ENCODE data around the gene SPEM1. TPM values are rescaled to one million over a fixed set of nuclear protein-coding genes. Genes with fewer than 3 reads are reported as not detected.

The SPEM1 gene
- total RNA-seq, 4 donors from 2014 or later = not detected

GRCh38 chr17:7410634-7411426 is 9.3 kb upstream of the SPEM1 start:
- Histone ChIP-seq H3K9me3 (no peaks in the 10 kb centered on the region), H3K4me3 (replicated peaks in 1 of 3) (no peak overlapping the region), H3K27ac (no peak overlapping the region), H3K4me1 (no peaks in the 10 kb centered on the region), H3K27me3 (no peaks in the 10 kb centered on the region), H3K36me3 (no peaks in the 10 kb centered on the region)
- intact Hi-C loops (cut with DNase I) = no loop called here
- DNase-seq = no peak
- TF ChIP-seq CTCF (IDR thresholded peaks at IDR 0.05) (no peak), POLR2A (IDR thresholded peaks at IDR 0.05) (no peak)
- 85 to 91% methylated on average over 24 to 25 of the region's 25 CpGs for WGBS, 2 donors

GRCh38 chr17:7411427-7411750 is 8.7 kb upstream of the SPEM1 start:
- TF ChIP-seq CTCF (IDR thresholded peaks at IDR 0.05) = no peak
- TF ChIP-seq POLR2A (IDR thresholded peaks at IDR 0.05) = no peak

GRCh38 chr17:7413346-7413985 is 6.7 kb upstream of the SPEM1 start:
- no peak for DNase-seq
- TF ChIP-seq CTCF (IDR thresholded peaks at IDR 0.05) (no peak), POLR2A (IDR thresholded peaks at IDR 0.05) (no peak)
- no peaks in the 10 kb centered on the region for H3K27me3 ChIP-seq
- no peak overlapping the region for H3K27ac ChIP-seq
- WGBS, 2 donors = 77 to 79% methylated on average over 5 to 6 of the region's 6 CpGs
- H3K4me3 ChIP-seq (replicated peaks in 1 of 3) = no peak overlapping the region
- intact Hi-C loops (cut with DNase I) = no loop called here
- no peaks in the 10 kb centered on the region for H3K9me3 ChIP-seq
- no peaks in the 10 kb centered on the region for H3K36me3 ChIP-seq
- H3K4me1 ChIP-seq = no peaks in the 10 kb centered on the region

More at GRCh38 chr17:7411427-7411750, 8.7 kb upstream of the SPEM1 start:
- no peak for DNase-seq
- H3K9me3 ChIP-seq = no peaks in the 10 kb centered on the region
- no peak overlapping the region for H3K27ac ChIP-seq
- WGBS, 2 donors = 87 to 95% methylated on average over 6 to 8 of the region's 8 CpGs
- no peaks in the 10 kb centered on the region for H3K36me3 ChIP-seq
- no peaks in the 10 kb centered on the region for H3K27me3 ChIP-seq
- H3K4me1 ChIP-seq = no peaks in the 10 kb centered on the region
- H3K4me3 ChIP-seq (replicated peaks in 1 of 3) = no peak overlapping the region
- intact Hi-C loops (cut with DNase I) = no loop called here

GRCh38 chr17:7414837-7415236 is 5.3 kb upstream of the SPEM1 start:
- no peaks in the 10 kb centered on the region for H3K4me1 ChIP-seq
- TF ChIP-seq CTCF (IDR thresholded peaks at IDR 0.05) = no peak
- TF ChIP-seq POLR2A (IDR thresholded peaks at IDR 0.05) = no peak
- H3K36me3 ChIP-seq = no peaks in the 10 kb centered on the region
- 82 to 84% methylated on average over 7 to 13 of the region's 14 CpGs for WGBS, 2 donors
- intact Hi-C loops (cut with DNase I) = no loop called here
- no peaks in the 10 kb centered on the region for H3K27me3 ChIP-seq
- H3K27ac ChIP-seq = no peak overlapping the region
- DNase-seq = no peak
- H3K9me3 ChIP-seq = no peaks in the 10 kb centered on the region
- no peak overlapping the region for H3K4me3 ChIP-seq (replicated peaks in 1 of 3)

- H3K36me3 ChIP-seq = no peaks in the 10 kb centered on the region
- H3K27me3 ChIP-seq = no peaks in the 10 kb centered on the region
- H3K4me1 ChIP-seq = no peaks in the 10 kb centered on the region
- no peak overlapping the region for H3K4me3 ChIP-seq (replicated peaks in 1 of 3)
- no peaks in the 10 kb centered on the region for H3K9me3 ChIP-seq
- no peak for DNase-seq
- intact Hi-C loops (cut with DNase I) = no loop called here
- H3K27ac ChIP-seq = no peak overlapping the region
- no peak for TF ChIP-seq CTCF (IDR thresholded peaks at IDR 0.05)
- no peak for TF ChIP-seq POLR2A (IDR thresholded peaks at IDR 0.05)
- 89 to 93% methylated on average over 21 to 23 of the region's 23 CpGs for WGBS, 2 donors
Measured at GRCh38 chr17:7415784-7416183, 4.3 kb upstream of the SPEM1 start.

All from thyroid gland (tissue), 4 donors.